ENCODE data around the gene RDH5. TPM values are rescaled to one million over a fixed set of nuclear protein-coding genes. Genes with fewer than 3 reads are reported as not detected.

The RDH5 gene
- polyA plus RNA-seq, 1 of the 3 experiments (the other 2 are of a cell fraction), result 5.2 TPM

DNA sequence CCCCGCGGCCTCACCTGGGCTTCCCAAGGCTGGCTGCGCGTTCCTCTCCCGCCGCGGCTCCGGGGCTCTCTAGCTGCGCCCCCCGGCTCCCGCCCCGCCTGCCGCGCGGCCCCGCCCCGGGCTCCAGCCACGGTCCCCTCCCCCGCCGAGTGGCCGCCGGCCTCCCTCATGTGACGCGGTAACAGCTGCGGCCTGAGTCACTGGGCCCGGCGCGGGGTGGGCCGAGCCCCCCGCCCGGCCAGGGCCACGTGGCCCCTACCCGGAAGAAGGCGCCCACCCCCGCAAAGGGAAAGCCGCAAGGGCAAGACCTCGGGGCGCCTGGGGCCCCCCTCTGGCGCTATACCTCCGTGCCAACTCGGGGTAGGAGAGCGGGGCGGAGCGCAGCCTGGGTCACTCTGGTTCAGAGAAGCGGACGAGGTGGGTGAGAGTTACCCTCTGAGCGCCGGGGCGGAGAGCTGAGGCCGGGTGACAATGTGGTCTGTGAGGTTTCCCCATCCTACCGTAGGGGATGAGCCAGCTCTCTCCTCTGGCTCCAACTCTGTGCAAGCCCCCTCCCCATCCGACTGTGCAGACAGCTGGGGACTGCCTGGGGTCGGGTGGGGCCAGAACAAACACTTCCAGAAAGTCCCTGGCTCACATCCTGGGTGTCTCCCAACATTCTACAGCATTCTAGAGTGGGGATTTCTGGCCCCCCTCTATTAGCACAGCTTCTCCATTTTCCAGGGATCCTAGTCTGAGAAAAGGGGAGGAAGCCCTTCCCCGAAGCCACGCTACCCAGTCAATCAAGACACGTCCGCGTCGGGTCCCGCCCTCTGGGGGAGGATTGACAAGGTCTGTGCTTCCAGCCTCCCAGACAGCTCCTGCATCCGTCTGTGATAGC is 9.0 kb downstream of the RDH5 start, which contains the start of gene CD63 (continued):
- TF ChIP-seq, protein P1, sequence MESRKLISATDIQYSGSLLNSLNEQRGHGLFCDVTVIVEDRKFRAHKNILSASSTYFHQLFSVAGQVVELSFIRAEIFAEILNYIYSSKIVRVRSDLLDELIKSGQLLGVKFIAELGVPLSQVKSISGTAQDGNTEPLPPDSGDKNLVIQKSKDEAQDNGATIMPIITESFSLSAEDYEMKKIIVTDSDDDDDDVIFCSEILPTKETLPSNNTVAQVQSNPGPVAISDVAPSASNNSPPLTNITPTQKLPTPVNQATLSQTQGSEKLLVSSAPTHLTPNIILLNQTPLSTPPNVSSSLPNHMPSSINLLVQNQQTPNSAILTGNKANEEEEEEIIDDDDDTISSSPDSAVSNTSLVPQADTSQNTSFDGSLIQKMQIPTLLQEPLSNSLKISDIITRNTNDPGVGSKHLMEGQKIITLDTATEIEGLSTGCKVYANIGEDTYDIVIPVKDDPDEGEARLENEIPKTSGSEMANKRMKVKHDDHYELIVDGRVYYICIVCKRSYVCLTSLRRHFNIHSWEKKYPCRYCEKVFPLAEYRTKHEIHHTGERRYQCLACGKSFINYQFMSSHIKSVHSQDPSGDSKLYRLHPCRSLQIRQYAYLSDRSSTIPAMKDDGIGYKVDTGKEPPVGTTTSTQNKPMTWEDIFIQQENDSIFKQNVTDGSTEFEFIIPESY (IDR thresholded peaks at IDR 0.05; ENCODE audit: borderline replicate concordance, low read depth), result no peak
- TF ChIP-seq MEF2A (IDR thresholded peaks at IDR 0.05; ENCODE audit: borderline replicate concordance, low read depth) (no peak), RXRA (IDR thresholded peaks at IDR 0.05; ENCODE audit: borderline replicate concordance, low read depth) (peak; percentile 65; the same call in 1 of the 2 replicates), RAD21 (IDR thresholded peaks at IDR 0.05; ENCODE audit: low read length) (no peak), SMC3 (IDR thresholded peaks at IDR 0.05; ENCODE audit: low read depth, low read length) (no peak), YY1 (IDR thresholded peaks at IDR 0.05; ENCODE audit: low read depth) (no peak)
- TF ChIP-seq, protein P2, sequence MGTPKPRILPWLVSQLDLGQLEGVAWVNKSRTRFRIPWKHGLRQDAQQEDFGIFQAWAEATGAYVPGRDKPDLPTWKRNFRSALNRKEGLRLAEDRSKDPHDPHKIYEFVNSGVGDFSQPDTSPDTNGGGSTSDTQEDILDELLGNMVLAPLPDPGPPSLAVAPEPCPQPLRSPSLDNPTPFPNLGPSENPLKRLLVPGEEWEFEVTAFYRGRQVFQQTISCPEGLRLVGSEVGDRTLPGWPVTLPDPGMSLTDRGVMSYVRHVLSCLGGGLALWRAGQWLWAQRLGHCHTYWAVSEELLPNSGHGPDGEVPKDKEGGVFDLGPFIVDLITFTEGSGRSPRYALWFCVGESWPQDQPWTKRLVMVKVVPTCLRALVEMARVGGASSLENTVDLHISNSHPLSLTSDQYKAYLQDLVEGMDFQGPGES (IDR thresholded peaks at IDR 0.05; ENCODE audit: low read depth, low read length), result no peak
- TF ChIP-seq, protein P3, sequence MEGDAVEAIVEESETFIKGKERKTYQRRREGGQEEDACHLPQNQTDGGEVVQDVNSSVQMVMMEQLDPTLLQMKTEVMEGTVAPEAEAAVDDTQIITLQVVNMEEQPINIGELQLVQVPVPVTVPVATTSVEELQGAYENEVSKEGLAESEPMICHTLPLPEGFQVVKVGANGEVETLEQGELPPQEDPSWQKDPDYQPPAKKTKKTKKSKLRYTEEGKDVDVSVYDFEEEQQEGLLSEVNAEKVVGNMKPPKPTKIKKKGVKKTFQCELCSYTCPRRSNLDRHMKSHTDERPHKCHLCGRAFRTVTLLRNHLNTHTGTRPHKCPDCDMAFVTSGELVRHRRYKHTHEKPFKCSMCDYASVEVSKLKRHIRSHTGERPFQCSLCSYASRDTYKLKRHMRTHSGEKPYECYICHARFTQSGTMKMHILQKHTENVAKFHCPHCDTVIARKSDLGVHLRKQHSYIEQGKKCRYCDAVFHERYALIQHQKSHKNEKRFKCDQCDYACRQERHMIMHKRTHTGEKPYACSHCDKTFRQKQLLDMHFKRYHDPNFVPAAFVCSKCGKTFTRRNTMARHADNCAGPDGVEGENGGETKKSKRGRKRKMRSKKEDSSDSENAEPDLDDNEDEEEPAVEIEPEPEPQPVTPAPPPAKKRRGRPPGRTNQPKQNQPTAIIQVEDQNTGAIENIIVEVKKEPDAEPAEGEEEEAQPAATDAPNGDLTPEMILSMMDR (IDR thresholded peaks at IDR 0.05), result no peak

DNA sequence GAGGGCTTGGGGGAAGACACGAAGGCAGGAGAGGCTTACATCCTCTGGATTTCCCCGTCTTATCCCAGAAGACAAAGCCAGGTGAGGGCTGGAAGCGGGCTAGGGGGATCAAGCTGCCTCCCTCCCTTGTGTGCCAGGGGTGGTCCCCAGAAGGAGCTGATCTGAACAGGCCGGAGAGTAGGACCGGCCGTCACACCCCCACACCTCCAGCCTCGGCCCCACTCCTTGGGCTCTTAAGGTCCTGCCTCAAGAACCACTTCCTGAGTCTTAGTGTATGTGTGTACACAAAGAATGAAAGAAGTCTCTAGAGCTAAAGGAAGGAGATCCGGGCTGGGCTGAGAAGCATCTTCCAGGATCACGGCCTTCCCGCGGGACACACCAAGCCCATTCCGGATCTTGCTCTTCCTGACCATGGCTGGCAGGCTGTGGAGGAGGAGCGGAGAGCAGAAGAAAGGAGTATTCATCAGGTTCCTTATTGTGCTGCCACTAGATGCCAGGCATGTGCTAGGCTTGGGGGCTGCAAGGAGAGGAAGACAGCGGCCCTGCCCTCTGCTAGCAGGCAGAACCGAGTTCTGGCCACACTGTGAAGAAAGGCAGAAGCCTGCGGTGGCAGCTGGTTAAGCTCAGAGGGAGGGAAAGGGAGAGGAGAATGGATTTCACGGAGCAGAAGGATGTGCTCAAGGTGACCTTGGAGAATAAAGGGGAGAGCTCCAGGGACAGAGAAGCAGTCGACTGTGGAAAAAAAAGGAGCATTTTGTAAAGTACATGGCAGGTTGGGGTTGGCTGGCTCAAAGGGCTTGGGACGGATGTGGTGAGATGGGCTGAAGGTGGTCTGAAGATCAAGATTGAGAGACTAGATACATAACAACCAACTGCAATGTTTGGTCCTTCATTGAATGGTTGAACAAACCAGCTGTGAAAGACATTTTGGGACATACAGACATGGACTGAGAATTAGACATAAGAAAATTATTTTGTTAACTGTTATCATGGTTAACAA is 9.9 kb downstream of the RDH5 start:
- Histone ChIP-seq H3K4me3 (ENCODE audit: low read depth in 2 of 2, low read length in 1 of 2) (peak overlapping the region; percentile 74 to 97), H3K4me2 (peak overlapping the region; percentile 97), H3K27ac (ENCODE audit: low read depth in 2 of 2, low read length in 1 of 2) (peak overlapping the region; percentile 97 to 100), H2AFZ (ENCODE audit: low read depth) (peak overlapping the region; percentile 84), H4K20me1 (ENCODE audit: insufficient read depth) (peaks cover 31% of the 10 kb centered on the region), H3K9me3 (no peaks in the 10 kb centered on the region), H3K4me1 (ENCODE audit: control insufficient read depth in 1 of 2, insufficient read depth in 2 of 2, low read depth in 1 of 2, low read length in 1 of 2) (peaks cover 0 to 23% of the 10 kb centered on the region in 2 experiments; a peak in 1 of 4 replicates), H3K36me3 (replicated peaks in 1 of 2; ENCODE audit: control insufficient read depth in 1 of 2, insufficient read depth in 2 of 2, low read length in 1 of 2) (peaks cover 14 to 22% of the 10 kb centered on the region in 2 experiments), H3K79me2 (ENCODE audit: insufficient read depth) (peaks cover 45% of the 10 kb centered on the region), H3K9me2 (no peaks in the 10 kb centered on the region), H3F3A (replicated peaks; ENCODE audit: insufficient read depth) (peaks cover 22% of the 10 kb centered on the region), H3K27me3 (ENCODE audit: insufficient read depth) (no peaks in the 10 kb centered on the region), H3K9ac (peak overlapping the region; percentile 83)
- ChIA-PET CTCF (interaction anchor here (0.8 to 4.6 kb wide), 13 partner anchors 8 to 459 kb away, joined by 3 to 47 read pairs (median 3); partner anchors contain the start of genes RDH5 and SMARCC2), POLR2A (interaction anchor here (0.7 to 2.5 kb wide), 14 partner anchors 8 to 374 kb away, joined by 3 to 14 read pairs (median 6); partner anchors contain the start of genes BLOC1S1, DNAJC14, ORMDL2 and PA2G4)
- peak; percentile 51 for DNase-seq
- 19% methylated on average over 18 of the region's 19 CpGs for WGBS (ENCODE audit: low lambda C conversion rate)
- TF ChIP-seq YY1 (IDR thresholded peaks at IDR 0.05; ENCODE audit: low read depth) (0 out of 2 replicates have a peak, but pooled peaks have one; percentile 22), FOSL2 (IDR thresholded peaks at IDR 0.05; ENCODE audit: borderline replicate concordance, low read depth) (no peak), ELF1 (IDR thresholded peaks at IDR 0.05) (no peak), GATA2 (CRISPR knock-in tag; IDR thresholded peaks at IDR 0.05) (no peak), TAF1 (IDR thresholded peaks at IDR 0.05; ENCODE audit: borderline replicate concordance, low read depth, low read length) (no peak), TCF12 (IDR thresholded peaks at IDR 0.05) (peak; percentile 21; the same call in 1 of the 2 replicates)
- TF ChIP-seq, protein P4, sequence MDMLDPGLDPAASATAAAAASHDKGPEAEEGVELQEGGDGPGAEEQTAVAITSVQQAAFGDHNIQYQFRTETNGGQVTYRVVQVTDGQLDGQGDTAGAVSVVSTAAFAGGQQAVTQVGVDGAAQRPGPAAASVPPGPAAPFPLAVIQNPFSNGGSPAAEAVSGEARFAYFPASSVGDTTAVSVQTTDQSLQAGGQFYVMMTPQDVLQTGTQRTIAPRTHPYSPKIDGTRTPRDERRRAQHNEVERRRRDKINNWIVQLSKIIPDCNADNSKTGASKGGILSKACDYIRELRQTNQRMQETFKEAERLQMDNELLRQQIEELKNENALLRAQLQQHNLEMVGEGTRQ (IDR thresholded peaks at IDR 0.05; ENCODE audit: borderline replicate concordance, low read depth, low read length), result no peak
- TF ChIP-seq, protein P3 (IDR thresholded peaks at IDR 0.05), result peak; percentile 35; the same call in 1 of the 2 replicates
- TF ChIP-seq, protein P5, sequence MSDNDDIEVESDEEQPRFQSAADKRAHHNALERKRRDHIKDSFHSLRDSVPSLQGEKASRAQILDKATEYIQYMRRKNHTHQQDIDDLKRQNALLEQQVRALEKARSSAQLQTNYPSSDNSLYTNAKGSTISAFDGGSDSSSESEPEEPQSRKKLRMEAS (IDR thresholded peaks at IDR 0.05; ENCODE audit: low read depth), result peak; percentile 58; the same call in 1 of the 2 replicates
- TF ChIP-seq, protein P6, sequence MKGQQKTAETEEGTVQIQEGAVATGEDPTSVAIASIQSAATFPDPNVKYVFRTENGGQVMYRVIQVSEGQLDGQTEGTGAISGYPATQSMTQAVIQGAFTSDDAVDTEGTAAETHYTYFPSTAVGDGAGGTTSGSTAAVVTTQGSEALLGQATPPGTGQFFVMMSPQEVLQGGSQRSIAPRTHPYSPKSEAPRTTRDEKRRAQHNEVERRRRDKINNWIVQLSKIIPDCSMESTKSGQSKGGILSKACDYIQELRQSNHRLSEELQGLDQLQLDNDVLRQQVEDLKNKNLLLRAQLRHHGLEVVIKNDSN (IDR thresholded peaks at IDR 0.05; ENCODE audit: borderline replicate concordance, low read depth), result no peak
